GM18502 (cell line): ENCODE measurements around the gene CARD16.
"Not testable (repeated sequence)": the region's sequence is repeated elsewhere in the genome, so short reads cannot be mapped to it uniquely, and the experiment has no call there.

Experiments used
- ATAC-seq: cut with Tn5 transposase; IDR thresholded peaks from one replicate; pipeline ENCODE4 v1.9.1; 2021; ENCODE audit warnings: mild to moderate bottlenecking; ENCODE audit not compliant: unreplicated experiment, poor library complexity

Gene CARD16

GRCh38 chr11:105044557-105045524 lies at the start of gene CARD16:
TSS of gene CARD16 (minus strand) at chr11:105045335. CDS start at chr11:105045297, 38 bp downstream.
- peak; percentile 100 for ATAC-seq

- ATAC-seq = no peak
Measured at GRCh38 chr11:105092256-105093239, 47.4 kb upstream of the CARD16 start.

- ATAC-seq = no peak
Measured at GRCh38 chr11:105081412-105082150, 36.4 kb upstream of the CARD16 start.

- ATAC-seq = not testable (repeated sequence)
Measured at GRCh38 chr11:105080171-105080906, 35.2 kb upstream of the CARD16 start.

GRCh38 chr11:105078283-105078682 lies 33.1 kb upstream of the CARD16 start:
- no peak for ATAC-seq

- peak; percentile 44 for ATAC-seq
Measured at GRCh38 chr11:105077141-105077790, 32.1 kb upstream of the CARD16 start.

- ATAC-seq = no peak
Measured at GRCh38 chr11:105074166-105074530, 29.0 kb upstream of the CARD16 start.

- no peak for ATAC-seq
Measured at GRCh38 chr11:105073456-105074165, 28.5 kb upstream of the CARD16 start.

GRCh38 chr11:105072080-105072479 lies 26.9 kb upstream of the CARD16 start:
- ATAC-seq = not testable (repeated sequence)

GRCh38 chr11:105071089-105071732 lies 26.1 kb upstream of the CARD16 start:
- ATAC-seq = no peak

GRCh38 chr11:105070306-105070705 lies 25.2 kb upstream of the CARD16 start:
- ATAC-seq = no peak

GRCh38 chr11:105069749-105070148 lies 24.6 kb upstream of the CARD16 start:
- not testable (repeated sequence) for ATAC-seq

GRCh38 chr11:105063245-105063941 lies 18.3 kb upstream of the CARD16 start:
- ATAC-seq = not testable (repeated sequence)

GRCh38 chr11:105057432-105057831 lies 12.3 kb upstream of the CARD16 start:
- ATAC-seq = no peak

GRCh38 chr11:105056446-105056845 lies 11.3 kb upstream of the CARD16 start:
- no peak for ATAC-seq

GRCh38 chr11:105054723-105055493 lies 9.8 kb upstream of the CARD16 start:
- no peak for ATAC-seq
